CD4-positive, alpha-beta T cell treated with Interleukin-4 for 4 hours (primary cell): ENCODE measurements around the gene OTUB2.

ENCODE experiments used
- DNase-seq: peaks from one replicate; pipeline ENCODE4 v3.0.0-alpha.2; 2020

OTUB2 gene

DNA sequence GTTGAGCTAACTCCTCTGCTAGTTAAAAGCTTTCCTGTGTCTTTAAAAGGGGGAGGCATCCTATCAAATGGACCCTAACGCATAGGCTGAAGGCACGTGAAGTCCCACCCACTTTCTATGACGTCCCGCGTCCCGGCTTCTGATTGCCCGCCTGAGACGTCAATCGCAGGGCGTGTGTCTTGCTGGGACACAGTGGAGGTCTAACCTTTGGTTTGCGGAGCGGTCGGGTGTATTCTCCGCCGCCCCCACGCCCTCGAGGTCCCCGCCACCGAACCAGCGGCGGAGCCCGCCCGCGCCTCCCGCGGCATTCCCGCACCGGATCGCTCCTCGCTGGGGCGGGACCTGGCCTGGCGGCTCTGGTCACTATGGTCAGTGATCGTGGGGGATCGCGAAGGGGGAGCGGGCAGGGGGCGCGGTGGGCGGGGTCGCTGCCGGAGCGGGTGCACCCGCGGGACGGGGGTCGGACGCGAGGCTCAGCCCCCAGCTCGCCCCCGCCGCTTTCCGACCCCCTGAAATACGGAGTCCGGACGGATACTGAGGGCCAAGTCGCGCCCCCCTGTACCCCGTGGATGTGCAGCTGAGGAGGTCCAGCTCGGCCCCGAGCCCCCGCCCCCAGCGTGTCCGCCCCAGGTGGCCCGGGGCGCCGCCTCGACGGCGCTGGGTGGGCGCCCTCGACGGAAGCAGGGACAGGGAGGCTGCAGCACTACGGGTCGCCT lies at the start of gene OTUB2:
TSS of gene OTUB2 (plus strand) at position 168 of the 716 bp plus-strand sequence. CDS start at position 366, 198 bp downstream.
- DNase-seq = peak; percentile 98

DNA sequence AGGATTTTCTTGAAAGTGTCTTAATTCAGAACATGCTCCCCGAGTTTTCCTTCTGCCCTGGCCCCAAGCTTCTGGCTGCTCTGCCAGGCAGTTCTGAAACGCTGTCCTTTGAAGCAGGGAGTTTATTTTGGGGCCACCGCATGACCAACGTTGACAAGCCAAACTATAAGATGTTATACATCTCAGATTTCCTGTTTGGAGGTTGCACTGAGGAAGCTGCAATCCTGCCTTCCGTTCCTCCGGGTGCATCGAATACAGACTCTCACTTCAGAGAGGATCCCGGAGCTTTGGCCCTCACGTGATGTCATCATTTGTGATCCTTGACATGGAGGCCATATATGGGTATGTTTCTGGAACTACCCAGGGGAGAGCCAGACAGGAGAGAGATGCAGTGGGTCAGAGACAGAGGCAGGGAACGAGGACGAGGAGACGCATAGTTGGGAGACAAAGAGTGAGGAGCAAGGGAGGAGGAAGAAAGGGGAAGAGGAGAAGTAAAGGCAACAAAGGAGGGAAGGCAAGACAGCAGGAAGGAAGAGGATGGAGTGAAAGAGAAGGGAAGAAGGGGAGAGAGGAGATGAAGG lies 49.6 kb upstream of the OTUB2 start, which contains the start of gene ASB2:
TSS of gene ASB2 (minus strand) at position 94 of the 581 bp plus-strand sequence. CDS start 12,031 bp downstream, outside the sequence.
- DNase-seq = no peak

DNA sequence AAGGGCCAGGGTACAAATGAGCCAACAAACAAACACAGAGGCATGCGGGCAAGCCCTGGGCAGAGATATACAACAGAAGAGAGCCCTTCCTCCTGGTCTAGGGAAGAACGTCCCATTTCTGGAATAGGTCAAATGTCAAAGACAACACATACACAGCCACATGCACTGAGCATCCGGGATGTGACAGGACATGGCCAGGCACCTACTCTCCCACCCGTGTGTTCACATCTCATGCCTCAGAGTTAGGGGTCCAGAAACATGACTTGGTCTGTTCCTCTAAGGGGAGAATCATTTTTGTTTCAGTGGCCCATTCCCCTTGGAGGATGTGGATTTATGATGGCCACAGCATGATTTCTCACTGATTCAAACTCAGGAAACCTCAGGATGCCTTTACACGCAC lies 49.0 kb upstream of the OTUB2 start:
- no peak for DNase-seq

DNA sequence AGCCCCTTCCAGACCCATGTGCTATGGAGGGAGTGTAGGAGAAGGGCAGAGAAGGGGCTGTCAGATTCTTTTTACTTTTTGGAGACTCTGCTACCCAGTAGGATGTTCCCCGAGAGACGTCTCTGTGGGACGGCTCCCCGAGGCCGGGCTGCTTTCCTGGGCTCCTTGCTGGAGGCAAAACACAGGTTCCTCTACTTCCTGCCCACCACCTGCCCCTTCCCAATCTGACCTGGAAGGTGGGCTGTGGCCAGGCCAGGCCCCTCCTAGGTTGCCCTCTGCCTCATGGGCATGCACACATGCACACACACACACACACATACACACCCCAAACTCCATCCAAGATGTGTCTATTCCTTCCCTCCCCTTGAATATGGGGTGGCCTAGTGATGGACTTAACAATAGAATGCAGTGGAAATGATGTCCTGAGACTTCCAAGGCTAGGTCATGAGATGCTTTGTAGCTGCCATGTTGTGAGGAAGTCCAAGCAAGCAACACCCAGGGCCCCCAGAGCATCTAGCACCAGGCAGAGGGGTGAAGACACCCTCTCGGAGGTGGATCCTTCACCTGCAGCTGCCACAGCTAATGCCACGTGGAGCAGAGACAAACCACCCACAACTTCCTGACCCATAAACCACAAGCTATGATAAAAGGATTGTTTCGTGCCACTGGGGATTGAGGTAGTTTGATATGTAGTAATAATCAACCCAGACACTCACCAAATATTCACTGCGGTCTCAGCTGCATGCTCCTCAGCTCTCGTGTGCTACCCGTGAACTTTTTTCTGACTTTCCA lies 48.2 kb upstream of the OTUB2 start:
- DNase-seq = peak; percentile 86

DNA sequence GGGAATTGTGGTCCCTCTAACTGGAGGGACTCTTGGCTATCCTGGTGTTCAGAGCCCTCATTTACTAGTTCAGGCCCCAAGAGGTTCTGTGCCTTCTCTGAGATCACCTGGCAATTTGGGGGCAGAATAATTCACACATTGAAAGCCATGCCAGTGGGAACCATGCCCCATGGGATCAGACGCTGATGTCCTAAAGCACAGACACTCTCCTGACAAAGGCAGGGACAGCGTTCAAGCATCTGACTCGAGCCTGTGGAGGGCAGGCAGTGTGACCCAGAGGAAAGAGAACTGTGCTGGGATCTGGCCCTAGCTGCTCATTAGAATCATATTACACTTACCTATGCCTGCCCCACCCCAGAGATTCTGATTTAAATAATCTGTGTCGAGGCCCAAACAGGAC lies 47.4 kb upstream of the OTUB2 start:
- DNase-seq = no peak

DNA sequence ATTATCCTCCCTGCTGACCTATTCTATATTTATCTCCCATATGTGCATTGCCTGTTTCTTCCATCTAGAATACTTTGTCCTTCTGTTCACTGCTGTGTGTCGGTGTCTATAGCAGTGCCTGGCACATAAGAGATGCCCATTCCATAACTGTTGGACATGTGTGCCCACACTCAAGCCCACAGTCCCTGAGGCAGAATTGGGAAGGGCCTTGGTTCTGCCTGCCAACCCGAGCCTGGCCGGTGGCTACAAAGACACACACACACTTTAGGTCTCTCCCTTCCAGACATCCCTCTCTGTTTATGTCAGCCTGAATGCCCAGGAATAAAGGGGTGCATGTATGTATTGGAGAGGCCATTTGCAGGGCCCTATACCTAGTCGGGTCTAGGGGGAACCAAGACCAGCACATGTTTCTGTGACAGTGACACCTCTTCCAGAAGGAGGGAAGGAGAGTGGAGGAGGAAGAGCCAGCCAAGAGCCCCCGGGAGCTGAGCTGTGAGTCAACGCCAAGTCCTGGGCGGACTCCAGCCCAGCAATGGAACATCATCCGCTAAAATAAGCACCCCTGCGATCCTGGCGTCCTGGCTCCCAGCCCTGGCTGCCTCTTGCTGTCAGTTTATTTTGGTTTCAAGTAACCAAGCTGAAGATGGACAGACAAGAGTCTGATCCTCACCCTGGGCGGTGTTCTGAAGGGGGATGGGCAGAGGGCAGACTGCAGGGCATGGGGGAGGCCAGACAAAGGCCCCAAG lies 45.5 kb upstream of the OTUB2 start:
- DNase-seq = no peak

DNA sequence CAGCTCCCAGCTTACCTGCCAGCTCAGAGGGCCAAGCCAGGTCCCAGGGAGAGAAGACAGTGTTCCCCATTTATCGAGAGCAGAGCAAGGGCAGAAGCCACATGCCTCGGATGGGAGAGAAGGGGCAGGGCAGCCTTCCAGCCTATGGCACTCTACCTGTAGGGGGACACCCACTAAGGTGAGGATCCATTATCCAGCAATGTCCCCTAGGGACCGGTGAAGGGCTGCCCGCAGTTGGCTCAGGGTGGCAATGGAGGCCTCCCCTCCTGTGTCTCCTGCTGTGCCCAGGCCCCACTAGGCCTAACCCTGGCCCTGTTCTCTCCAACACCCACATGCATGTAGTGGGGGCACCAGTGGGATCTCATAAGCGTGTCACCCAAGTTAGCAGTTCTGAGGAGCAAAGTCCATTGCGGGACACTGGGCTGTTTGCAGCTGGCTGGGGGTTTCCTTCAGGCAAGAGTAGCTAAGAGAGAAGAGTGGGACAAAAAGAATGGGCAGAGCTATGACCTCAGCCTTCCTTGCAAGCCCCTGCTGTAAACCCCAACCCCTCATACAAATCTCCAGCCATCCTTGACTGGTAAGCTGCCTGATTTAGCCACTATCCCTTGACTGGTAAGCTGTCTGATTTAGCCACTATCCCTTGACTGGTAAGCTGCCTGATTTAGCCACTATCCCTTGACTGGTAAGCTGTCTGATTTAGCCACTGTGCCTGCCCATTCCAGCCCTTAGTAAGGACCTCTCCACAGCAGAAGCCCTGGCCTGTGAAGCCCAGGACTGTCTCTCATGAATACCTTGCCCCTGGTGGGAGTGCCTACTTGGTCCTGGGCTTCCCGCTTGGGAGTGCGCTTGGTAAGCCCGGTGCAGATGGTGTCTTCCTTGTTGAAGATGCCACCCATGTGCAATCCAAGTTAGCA lies 44.6 kb upstream of the OTUB2 start:
- DNase-seq = no peak

DNA sequence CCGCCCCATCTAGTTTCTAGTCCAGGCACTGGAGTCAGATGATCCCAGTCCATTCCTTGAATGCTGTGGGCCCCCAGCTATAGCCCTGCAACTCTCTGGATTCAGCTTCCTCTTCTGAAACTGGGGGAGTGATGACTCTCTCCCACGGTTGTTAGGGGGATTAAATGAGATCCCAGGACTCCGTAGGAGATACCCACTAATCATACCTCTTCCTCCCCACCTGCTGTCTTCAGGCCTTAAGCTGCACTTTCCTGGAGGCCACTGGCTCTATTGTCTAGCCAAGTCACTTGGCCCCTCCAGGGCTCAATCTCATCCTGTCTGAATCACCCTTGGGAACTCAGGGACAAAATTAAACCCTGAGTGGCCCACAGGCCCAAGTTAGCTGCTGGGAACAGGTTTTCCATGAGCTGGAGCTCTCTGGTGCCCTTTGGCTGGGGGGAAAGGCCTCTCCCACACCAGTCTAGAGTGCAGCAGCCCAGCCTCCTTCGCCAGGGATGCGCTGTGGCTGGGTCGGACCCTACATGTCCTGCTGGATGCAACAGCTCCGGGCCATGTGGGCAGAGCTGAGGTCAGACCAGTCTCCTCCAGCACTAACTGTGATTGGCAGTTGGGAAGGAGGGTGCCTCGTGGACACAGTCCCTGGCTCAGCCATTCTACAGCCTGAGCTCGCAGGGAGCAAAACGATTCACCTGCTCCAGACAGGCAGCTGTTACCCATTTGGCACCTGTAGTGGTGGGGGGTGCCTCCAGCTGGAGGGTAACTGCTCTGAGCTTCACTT lies 43.7 kb upstream of the OTUB2 start:
- no peak for DNase-seq

DNA sequence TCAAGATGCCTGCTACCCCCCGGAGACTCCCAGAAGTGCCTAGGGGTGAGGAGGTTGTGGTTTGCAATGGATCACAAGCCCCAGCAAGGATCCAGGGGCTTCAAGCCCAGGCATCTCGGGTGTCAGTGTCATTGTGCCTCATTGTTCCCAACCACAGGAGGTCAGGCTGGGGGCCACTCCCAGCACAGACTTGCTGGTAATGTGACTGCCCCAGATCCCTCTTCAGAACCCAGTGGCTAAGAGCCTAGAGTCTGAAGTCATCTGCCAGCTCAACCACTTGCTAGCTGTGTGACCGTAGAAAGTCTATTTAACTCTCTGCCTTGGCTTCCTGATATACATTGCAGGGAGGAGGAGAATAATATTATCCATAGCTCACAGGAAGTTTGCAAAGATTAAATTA lies 42.1 kb upstream of the OTUB2 start:
- no peak for DNase-seq

DNA sequence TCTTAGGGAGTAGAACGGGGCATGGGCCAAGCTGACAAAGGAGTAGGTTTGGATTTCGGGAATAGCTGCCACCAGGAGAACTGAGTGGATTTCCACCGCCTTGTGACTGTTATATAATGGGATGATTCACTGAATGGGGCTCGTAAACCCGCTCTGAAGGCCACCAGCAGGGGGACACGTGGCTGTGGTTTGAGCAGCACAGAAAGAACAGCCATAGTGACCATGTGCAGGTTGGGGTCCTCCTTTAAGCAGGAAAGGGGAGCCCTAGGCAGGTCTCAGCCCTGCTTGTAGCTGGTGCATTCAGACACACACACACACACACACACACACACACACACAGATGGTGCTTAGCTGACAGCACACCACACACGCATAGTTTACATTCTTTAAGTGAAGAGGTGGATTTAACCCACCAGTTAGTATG lies 41.1 kb upstream of the OTUB2 start:
- no peak for DNase-seq

DNA sequence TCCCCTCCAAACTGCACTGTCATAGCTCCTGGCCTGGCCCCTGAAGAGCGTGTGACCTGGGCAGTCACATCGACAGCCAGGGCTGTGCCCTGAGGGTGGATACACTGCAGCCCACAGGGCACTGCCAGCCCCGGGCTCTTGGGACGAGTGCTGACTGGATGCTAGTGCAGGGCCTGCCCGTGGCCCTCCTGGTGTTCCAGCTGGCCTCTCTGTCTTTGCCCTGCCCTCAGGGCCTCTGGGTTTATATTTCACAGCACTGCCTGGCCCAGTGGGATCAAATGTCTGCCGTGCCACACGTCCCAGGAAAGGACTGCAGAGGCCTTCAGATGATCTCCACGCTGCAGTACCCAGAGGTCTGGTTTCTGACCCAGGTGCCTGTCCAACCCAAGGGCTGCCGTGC lies 39.2 kb upstream of the OTUB2 start:
- DNase-seq = no peak

DNA sequence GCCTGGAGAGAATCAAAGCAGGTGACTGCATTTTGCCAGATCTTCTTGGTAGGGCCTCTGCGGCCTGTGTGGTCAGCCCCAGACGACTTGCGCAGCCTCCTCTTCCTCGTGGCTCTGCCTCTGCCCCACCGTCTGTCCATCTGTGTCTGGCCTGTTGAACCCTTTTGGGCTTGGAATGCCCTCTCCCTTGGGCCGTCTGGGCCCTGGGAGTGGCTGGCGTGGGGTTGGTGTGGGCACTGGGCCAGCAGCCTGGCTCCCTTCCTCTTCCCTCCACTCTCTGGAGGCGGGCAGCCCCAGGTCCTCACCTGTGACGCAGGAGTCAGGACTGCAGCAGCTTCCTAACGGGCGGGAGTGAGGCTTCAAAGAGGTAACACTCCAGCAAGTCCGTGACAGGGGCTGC lies 38.8 kb upstream of the OTUB2 start:
- DNase-seq = no peak

DNA sequence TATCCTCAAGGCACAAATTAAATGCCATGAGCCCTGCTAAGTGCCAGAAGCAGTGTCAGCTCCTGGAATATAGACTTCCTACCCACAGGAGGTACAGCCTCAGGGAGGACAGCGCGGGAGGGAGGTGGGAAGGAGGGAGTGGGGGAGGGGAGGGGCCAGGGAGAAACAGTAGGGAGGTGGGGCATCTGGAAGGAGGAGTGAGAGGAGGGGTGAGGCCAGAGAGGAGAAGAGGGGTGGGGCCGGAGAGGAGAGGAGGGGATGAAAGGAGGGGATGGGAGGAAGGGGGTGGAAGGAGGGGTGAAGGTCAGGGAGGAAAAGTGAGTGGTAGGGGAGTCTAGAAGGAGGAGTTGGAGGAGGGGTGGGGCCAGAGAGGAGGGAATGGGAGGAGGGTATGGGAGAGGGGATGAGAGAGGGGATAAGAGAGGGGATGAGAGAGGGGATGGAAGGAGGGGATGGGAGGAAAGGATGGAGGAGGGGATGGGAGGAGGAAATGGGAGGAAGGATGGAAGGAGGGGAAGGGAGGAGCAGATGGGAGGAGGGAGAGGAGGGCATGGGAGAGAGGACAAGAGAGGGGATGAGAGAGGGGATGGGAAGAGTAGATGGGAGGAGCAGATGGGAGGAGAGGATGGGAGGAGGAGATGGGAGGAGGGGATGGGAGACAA lies 38.2 kb upstream of the OTUB2 start:
- no peak for DNase-seq

DNA sequence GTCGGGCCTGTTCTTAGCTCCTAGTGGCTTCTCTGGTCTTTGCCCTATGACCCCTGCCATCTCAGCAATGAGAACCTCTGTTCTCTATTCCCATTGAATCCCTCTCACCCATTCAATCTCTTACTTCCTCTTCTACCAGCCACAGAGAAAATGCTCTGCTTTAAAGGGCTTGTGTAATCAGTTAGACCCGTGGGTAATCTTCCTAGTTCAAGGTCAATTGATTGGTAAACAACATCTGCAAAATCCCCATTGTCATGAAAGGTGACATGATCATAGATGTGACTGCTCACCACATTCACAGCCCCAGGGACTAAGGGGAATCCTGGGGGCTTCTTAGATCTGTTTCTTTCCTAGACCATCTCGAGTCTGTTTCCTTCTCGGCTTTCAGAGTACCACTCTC lies 36.2 kb upstream of the OTUB2 start:
- DNase-seq = no peak

DNA sequence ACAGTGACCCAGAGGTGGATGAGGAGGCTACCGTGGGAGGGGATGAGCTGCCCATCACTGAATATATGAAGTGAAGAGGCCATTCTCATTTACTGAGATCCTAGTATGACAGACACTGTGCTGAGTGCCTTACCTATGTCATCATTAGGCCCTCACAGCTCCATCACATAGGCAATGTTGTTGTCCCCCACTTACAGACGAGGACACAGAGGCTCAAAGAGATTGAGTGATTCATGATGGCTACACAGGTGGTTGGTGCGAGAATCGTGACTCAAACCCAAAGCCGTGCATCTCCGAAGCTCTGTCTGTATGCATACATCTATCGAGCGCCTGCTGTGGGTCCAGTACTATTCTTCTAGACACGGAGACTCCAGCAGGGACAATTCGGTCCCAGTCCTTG lies 34.9 kb upstream of the OTUB2 start:
- no peak for DNase-seq

DNA sequence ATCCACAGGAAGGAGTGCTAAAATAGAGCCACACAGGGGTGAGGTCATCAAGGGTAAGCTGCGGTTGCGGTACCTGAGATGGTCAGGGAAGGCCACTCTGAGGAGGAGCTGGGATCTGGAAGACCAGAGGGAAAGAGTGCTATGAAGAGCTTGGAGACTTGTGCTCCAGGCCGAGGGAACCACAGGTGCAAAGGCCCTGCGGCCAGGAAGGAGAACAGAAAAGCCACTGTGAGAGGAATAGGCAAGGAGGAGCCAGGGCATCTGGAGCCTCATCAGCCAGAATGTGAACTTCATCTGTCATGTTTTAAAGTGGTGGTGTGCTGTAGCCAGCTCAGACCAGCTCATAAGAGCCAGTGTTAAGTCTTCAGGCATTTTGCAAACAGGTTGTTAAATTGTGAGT lies 34.5 kb upstream of the OTUB2 start:
- no peak for DNase-seq

DNA sequence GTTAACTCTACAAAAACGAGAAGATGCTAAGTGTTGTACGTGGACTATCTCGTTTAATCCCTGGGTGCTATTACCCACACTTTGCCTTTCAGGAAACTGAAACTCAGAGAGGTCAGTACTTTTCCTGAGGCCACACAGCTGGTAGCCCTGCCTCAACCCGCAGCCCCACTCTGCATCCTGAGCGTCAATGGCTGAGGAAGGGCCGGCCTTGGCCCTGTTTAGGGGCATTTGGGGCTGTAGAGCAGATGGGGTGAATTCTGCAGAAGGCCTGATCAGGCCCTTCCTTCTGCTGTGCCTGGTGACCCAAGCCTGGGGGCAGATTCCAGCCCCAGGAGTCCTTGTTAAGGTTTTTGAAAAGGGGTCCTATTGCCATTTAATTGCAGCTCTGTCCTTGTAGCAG lies 32.8 kb upstream of the OTUB2 start:
- no peak for DNase-seq

DNA sequence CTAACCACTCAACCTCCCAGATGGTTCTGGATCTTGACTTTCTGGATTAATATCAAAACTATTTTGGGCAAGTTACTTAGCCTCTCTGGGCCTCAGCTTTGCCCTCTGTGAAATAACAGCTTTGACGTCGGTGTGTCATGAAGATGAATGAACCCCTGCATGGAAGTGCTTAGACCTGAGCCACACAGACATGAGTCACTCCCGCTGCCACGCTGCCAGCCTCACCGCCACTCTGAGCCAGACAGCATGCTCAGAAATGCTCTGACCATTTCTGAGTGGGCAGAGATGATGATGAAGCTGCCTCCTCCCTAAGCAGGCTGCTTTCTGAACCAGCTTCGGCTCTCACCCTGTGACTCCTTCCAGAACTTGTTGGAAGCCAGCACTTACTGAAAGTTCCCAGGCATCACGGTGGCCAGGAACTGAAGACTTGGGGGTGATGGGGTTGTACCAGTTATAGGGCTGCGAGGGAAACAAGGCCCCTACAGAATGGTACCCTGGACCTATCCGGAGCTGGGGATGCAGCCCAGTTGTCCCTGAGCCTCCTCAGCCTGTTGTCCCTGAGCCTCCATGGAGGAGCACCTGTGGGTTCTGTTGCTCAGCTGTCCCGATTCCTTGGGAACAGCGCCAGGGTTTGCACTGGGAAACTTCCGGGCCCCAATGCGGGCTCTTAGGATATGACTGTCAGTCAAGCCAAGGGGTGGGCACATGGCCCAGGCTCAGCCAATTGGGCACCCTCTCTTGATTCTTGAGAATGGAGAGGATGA lies 31.0 kb upstream of the OTUB2 start:
- peak; percentile 6 for DNase-seq

DNA sequence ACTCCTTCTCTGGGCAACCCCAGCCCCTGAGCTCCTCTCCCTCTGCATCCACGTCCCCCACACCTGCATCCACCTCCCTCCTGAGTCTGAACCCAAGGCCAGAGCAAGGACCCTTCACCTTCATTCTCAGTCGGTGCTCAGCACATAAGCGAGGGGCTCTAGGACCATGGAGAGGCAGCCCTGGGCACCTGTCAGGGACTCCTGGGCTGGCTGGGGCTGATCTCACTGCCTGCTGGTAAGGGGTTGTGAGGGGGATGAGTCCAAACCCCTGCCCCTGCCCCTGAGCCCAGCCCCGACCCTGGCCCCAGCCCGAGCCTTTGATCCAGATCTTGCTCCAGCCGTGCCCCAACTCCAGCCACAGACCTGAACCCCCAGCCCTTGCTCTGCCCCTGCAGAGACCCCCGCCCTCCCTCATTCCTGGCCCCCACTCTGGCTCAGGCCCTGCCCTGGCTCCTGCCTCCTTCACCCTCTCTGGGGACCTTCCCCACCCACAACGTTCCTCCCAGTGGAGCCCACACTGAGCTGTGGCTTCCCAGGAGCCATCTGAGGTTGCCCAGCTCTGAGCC lies 29.9 kb upstream of the OTUB2 start:
- DNase-seq = no peak

DNA sequence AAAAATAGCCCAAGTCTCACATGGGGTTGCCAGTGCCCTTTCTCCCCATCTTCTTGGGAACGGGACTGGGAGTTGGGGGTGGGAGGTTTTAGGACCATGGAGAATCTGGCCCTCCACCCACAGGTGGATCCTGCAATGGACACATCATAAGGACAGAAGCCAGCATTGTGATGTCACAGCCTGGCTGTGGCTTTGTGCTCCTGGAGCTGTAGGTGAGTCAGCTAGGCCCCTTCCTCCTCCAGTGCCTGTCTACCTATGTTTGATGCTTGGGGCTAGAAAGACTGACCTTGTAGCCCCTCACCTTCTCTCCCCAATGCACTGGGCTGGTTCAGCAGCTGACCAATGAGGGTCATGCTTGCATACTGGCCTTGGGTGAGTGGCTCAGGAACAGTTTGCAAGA lies 29.1 kb upstream of the OTUB2 start, which contains the start of gene CCDC197:
TSS of gene CCDC197 (plus strand) at position 220 of the 400 bp plus-strand sequence. CDS start 831 bp downstream, outside the sequence.
- no peak for DNase-seq
